Measurements from ENCODE around the gene CHRNE.

The CHRNE gene

DNA sequence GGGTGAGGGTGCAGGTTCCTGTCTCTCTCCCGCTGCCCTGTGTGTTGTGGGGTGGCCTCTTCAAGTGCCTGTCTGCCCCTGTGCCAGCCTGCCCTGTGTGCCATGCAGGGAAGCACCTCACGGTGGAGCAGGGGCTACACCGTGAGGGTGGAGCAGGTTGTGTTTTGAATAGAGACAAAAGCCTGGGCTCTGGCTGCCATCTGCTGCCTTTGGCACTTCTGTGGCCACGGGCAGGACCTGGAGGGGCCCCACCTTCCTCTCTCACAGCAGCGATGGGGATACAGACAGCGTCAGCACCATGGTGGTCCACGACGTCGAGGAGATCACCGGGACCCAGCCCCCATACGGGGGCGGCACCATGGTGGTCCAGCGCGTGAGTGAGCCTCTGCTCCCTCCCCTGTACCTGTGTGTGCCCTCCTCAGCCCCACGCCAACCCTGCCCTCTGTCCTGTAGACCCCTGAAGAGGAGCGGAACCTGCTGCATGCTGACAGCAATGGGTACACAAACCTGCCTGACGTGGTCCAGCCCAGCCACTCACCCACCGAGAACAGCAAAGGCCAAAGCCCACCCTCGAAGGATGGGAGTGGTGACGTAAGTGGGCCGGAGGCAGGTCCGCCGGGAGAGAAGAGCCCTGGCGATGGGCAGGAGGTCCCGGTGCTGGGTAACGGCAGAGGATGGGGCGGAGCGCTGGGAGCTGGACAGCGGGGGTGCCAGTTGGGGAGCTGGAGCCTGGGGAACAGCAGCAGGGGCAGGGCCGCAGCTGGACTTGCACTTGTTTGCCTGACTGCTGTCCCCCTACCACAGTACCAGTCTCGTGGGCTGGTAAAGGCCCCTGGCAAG is 9.0 kb downstream of the CHRNE start:
- in situ Hi-C loops (cut with HindIII; ENCODE audit: low sequenced_read_pairs), result no loop called here
- H3K4me3 ChIP-seq (ENCODE audit: low read depth, low read length), result no peak overlapping the region
- TF ChIP-seq, protein P1, sequence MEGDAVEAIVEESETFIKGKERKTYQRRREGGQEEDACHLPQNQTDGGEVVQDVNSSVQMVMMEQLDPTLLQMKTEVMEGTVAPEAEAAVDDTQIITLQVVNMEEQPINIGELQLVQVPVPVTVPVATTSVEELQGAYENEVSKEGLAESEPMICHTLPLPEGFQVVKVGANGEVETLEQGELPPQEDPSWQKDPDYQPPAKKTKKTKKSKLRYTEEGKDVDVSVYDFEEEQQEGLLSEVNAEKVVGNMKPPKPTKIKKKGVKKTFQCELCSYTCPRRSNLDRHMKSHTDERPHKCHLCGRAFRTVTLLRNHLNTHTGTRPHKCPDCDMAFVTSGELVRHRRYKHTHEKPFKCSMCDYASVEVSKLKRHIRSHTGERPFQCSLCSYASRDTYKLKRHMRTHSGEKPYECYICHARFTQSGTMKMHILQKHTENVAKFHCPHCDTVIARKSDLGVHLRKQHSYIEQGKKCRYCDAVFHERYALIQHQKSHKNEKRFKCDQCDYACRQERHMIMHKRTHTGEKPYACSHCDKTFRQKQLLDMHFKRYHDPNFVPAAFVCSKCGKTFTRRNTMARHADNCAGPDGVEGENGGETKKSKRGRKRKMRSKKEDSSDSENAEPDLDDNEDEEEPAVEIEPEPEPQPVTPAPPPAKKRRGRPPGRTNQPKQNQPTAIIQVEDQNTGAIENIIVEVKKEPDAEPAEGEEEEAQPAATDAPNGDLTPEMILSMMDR (IDR thresholded peaks at IDR 0.05; ENCODE audit: low read depth, low read length), result no peak
- DNase-seq (ENCODE audit: low read depth, low spot score), result no peak

DNA sequence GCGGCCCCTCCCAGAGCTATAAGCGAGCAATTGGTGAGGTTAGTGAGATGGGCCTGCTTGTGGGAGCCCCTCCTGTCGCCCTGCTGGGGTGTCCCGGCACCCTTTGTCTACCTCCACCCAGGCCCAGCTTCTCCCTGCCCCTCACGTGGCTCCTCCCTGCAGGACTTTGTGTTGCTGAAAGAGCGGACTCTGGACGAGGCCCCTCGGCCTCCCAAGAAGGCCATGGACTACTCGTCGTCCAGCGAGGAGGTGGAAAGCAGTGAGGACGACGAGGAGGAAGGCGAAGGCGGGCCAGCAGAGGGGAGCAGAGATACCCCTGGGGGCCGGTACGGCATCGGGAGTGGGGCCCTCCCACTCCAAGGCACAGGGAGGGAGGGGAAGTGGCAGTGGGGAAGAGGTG is 9.6 kb downstream of the CHRNE start:
- no peak overlapping the region for H3K4me3 ChIP-seq (ENCODE audit: low read depth, low read length)
- TF ChIP-seq, protein P1 (IDR thresholded peaks at IDR 0.05; ENCODE audit: low read depth, low read length), result no peak
- in situ Hi-C loops (cut with HindIII; ENCODE audit: low sequenced_read_pairs), result no loop called here
- DNase-seq (ENCODE audit: low read depth, low spot score), result no peak

DNA sequence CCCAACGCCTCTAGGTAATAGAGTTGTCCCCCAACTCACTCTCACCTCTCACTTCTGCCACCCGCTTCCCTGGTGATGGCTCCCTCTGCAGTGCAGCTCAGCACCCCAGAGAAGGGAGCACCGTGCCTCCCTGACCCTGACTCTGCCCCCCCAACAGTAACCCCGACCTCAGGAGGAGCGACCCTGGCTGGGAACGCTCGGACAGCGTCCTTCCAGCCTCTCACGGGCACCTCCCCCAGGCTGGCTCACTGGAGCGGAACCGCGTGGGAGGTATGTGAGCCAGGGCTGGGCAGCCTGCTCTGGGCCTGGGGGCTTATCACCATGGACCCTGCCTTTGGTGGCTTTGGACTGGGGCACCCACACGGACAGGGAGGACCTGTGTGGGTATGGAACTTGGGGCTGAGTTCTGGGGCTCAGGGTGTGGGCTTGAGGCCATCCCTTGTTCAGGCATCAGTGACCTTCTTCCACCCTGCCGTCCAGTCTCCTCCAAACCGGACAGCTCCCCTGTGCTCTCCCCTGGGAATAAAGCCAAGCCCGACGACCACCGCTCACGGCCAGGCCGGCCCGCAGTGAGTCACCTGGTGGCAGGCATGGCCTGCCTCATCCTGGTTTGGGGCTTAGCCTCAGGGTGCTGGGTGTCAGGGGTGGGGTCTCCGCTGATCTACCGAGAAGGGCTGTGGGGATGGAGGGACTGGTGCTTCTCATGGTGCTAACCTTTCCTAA is 10.2 kb downstream of the CHRNE start:
- TF ChIP-seq, protein P1 (IDR thresholded peaks at IDR 0.05; ENCODE audit: low read depth, low read length), result no peak
- in situ Hi-C loops (cut with HindIII; ENCODE audit: low sequenced_read_pairs), result no loop called here
- no peak overlapping the region for H3K4me3 ChIP-seq (ENCODE audit: low read depth, low read length)
- no peak for DNase-seq (ENCODE audit: low read depth, low spot score)

DNA sequence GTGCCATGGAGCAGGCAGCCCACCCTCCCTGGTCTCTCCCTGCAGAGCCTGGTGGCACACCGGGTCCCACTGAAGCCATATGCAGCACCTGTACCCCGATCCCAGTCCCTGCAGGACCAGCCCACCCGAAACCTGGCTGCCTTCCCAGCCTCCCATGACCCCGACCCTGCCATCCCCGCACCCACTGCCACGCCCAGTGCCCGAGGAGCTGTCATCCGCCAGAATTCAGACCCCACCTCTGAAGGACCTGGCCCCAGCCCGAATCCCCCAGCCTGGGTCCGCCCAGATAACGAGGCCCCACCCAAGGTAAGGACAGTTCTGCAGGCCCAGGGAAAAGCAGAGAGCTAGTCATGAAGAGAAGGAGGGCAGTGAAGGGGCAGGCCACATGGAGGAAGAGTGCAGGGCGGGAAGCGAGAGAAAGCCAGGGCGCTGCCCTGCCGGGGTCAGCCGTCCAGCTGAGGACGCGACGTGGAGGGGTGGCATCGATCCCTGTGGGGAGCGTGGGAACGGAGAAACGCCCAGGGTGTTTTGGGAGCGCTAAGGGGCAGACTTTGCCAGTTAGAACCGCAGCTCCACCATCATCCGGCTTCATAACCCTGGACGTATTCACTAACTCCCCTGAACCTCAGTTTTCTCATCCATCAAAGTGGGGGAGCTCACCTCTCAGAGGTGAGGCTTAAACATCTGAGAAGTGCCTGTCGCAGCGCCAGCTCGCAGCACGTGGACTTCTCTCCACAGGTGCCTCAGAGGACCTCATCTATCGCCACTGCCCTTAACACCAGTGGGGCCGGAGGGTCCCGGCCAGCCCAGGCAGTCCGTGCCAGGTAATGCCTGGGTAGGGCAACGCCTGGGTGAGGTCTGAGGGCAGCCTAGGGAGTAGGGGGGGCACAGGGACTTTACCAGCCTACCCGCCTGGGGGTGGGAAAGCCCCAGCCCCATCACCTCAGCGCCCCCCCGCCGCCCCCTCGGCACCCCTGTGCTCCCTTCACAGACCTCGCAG is 11.2 kb downstream of the CHRNE start:
- in situ Hi-C loops (cut with HindIII; ENCODE audit: low sequenced_read_pairs), result no loop called here
- no peak overlapping the region for H3K4me3 ChIP-seq (ENCODE audit: low read depth, low read length)
- no peak for DNase-seq (ENCODE audit: low read depth, low spot score)
- TF ChIP-seq, protein P1 (IDR thresholded peaks at IDR 0.05; ENCODE audit: low read depth, low read length), result no peak

DNA sequence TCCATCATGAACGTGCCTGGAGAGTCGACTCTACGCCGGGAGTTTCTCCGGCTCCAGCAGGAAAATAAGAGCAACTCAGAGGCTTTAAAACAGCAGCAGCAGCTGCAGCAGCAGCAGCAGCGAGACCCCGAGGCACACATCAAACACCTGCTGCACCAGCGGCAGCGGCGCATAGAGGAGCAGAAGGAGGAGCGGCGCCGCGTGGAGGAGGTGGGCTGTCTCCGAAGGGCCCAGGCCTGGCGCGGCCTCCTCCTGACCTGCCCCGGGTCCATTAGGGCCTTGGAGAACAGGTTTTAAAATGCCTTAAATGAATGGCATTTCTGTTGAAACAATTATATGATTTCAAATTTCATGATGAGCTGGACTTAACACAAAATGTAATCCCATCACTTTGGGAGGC is 15.3 kb downstream of the CHRNE start:
- TF ChIP-seq, protein P1 (IDR thresholded peaks at IDR 0.05; ENCODE audit: low read depth, low read length), result no peak
- in situ Hi-C loops (cut with HindIII; ENCODE audit: low sequenced_read_pairs), result no loop called here
- no peak overlapping the region for H3K4me3 ChIP-seq (ENCODE audit: low read depth, low read length)

GRCh38 chr17:4886830-4887229 is 16.1 kb downstream of the CHRNE start:
- in situ Hi-C loops (cut with HindIII; ENCODE audit: low sequenced_read_pairs), result no loop called here
- DNase-seq (ENCODE audit: low read depth, low spot score), result no peak
- TF ChIP-seq, protein P1 (IDR thresholded peaks at IDR 0.05; ENCODE audit: low read depth, low read length), result no peak
- H3K4me3 ChIP-seq (ENCODE audit: low read depth, low read length), result no peak overlapping the region

More for the DNA sequence above, 15.3 kb downstream of the CHRNE start:
- DNase-seq (ENCODE audit: low read depth, low spot score), result no peak

All from astrocyte of the spinal cord (primary cell).